Glutamatergic neuron (in vitro differentiated cells): ENCODE data around the gene ALG14. TPM values are rescaled to one million over a fixed set of nuclear protein-coding genes. Genes with fewer than 3 reads are reported as not detected.

Experiments used
- DNase-seq: peaks from one replicate; pipeline ENCODE4 v3.0.0; 2022
- H3K27ac Mint-ChIP-seq: one replicate; pipeline ENCODE4 v1.8.0; 2020; ENCODE audit warnings: mild to moderate bottlenecking, mixed read lengths, inconsistent platforms; ENCODE audit not compliant: unreplicated experiment
- H3K27me3 Mint-ChIP-seq: one replicate; pipeline ENCODE4 v1.8.0; 2020; ENCODE audit warnings: mild to moderate bottlenecking, moderate library complexity, mixed read lengths, inconsistent platforms; ENCODE audit not compliant: unreplicated experiment
- H3K36me3 Mint-ChIP-seq: one replicate; pipeline ENCODE4 v1.8.0; 2020; ENCODE audit warnings: mild to moderate bottlenecking, mixed read lengths, inconsistent platforms; ENCODE audit not compliant: unreplicated experiment
- H3K4me1 Mint-ChIP-seq: one replicate; pipeline ENCODE4 v1.8.0; 2020; ENCODE audit warnings: mild to moderate bottlenecking, low read depth, mixed read lengths, inconsistent platforms; ENCODE audit not compliant: unreplicated experiment
- H3K4me3 Mint-ChIP-seq: one replicate; pipeline ENCODE4 v1.8.0; 2020; ENCODE audit warnings: mild to moderate bottlenecking, mixed read lengths, inconsistent platforms; ENCODE audit not compliant: unreplicated experiment
- H3K9me3 Mint-ChIP-seq: one replicate; pipeline ENCODE4 v1.8.0; 2020; ENCODE audit warnings: mild to moderate bottlenecking, moderate library complexity, mixed read lengths, inconsistent platforms; ENCODE audit not compliant: unreplicated experiment
- total RNA-seq: library from RNA; stranded (reverse); fragmentation: NEBNext Ultra II Directional; extraction: Animal tissue kit (Norgen Biotek cat#: 25700); gene quantifications from one replicate; pipeline ENCODE4 v1.2.1, GENCODE V29; 2021; ENCODE audit not compliant: unreplicated experiment
- TF ChIP-seq, protein P1 (sequence below): fragments of 200-600 bp; sonication (generic); IDR thresholded peaks from one replicate; pipeline ENCODE4 v1.5.0; 2021; ENCODE audit not compliant: partially characterized antibody, unreplicated experiment

Gene ALG14
- total RNA-seq, 1 donor from 2014 or later: 4.7 TPM

GRCh38 chr1:95111014-95111413, 38.3 kb upstream of the ALG14 start:
- no peak overlapping the region for H3K27ac Mint-ChIP-seq
- H3K9me3 Mint-ChIP-seq: peaks cover 2% of the 10 kb centered on the region
- H3K4me1 Mint-ChIP-seq: no peaks in the 10 kb centered on the region
- H3K27me3 Mint-ChIP-seq: no peaks in the 10 kb centered on the region
- no peak for DNase-seq
- H3K4me3 Mint-ChIP-seq: no peak overlapping the region
- H3K36me3 Mint-ChIP-seq: no peaks in the 10 kb centered on the region
- TF ChIP-seq, protein P1, sequence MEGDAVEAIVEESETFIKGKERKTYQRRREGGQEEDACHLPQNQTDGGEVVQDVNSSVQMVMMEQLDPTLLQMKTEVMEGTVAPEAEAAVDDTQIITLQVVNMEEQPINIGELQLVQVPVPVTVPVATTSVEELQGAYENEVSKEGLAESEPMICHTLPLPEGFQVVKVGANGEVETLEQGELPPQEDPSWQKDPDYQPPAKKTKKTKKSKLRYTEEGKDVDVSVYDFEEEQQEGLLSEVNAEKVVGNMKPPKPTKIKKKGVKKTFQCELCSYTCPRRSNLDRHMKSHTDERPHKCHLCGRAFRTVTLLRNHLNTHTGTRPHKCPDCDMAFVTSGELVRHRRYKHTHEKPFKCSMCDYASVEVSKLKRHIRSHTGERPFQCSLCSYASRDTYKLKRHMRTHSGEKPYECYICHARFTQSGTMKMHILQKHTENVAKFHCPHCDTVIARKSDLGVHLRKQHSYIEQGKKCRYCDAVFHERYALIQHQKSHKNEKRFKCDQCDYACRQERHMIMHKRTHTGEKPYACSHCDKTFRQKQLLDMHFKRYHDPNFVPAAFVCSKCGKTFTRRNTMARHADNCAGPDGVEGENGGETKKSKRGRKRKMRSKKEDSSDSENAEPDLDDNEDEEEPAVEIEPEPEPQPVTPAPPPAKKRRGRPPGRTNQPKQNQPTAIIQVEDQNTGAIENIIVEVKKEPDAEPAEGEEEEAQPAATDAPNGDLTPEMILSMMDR: no peak

DNA sequence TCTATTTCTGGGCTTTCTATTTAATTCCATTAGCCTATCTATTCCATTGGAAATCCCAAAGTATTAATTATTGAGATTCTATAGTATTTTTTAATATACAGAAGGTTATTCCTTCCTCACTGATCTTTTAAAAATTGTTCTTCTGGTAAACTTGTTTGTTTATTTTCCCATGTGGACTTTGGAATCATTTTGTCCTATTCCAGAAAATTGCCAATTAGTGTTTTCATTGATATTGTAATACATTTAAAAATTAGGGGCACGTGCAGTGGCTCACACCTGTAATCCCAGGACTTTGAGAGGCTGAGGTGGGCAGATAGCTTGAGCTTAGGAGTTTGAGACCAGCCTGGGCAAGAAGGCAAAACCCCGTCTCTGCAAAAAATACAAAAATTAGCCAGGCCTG, 36.0 kb upstream of the ALG14 start:
- DNase-seq: no peak
- H3K9me3 Mint-ChIP-seq: peaks cover 2% of the 10 kb centered on the region

DNA sequence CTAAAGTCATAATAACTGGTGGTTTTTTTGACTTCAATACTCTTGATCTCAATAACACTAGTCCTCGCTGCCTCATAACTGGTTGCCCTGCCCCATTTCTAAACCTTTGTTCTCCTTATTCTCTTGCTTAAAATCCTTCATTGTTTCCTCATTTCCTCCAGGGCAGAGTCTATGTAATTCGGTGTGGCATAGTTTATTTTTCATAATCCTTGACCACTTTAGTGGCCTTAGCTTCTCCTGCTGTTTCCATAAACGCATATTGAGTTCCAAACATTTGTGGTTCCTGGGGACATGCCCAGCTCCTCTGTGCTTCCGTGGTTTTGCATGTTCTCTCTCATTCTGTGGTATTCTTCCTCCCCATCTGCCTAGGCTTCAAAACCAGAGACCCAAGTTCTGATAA, 25.4 kb upstream of the ALG14 start:
- TF ChIP-seq, protein P1: no peak
- H3K9me3 Mint-ChIP-seq: no peaks in the 10 kb centered on the region
- H3K4me3 Mint-ChIP-seq: no peak overlapping the region
- DNase-seq: no peak
- H3K36me3 Mint-ChIP-seq: no peaks in the 10 kb centered on the region
- H3K4me1 Mint-ChIP-seq: no peaks in the 10 kb centered on the region
- peaks cover 2% of the 10 kb centered on the region for H3K27me3 Mint-ChIP-seq
- no peak overlapping the region for H3K27ac Mint-ChIP-seq

More for the DNA sequence above, 36.0 kb upstream of the ALG14 start:
- Mint-ChIP-seq H3K27ac (no peak overlapping the region), H3K4me1 (no peaks in the 10 kb centered on the region), H3K27me3 (no peaks in the 10 kb centered on the region), H3K36me3 (no peaks in the 10 kb centered on the region), H3K4me3 (no peak overlapping the region)
- TF ChIP-seq, protein P1: no peak

DNA sequence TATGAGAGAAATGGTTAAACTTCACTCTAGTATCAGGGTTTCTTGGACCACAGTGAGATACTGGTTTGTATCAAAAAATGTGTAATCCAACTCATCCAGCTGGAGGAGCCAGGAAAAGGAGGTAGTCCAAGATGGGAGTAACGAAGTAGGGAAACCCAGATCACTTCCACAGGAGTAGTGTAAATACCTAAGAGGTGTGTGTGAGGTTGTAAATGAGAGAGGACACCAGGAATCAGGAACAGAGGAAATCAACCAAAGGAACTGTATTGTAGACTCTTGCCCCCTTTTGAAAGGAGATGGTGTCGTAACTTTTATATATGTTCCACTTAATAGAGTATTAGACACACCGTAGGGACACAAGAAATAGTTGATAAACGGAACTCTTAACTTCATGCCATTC, 24.7 kb upstream of the ALG14 start:
- Mint-ChIP-seq H3K4me1 (no peaks in the 10 kb centered on the region), H3K27ac (no peak overlapping the region), H3K27me3 (peaks cover 3% of the 10 kb centered on the region), H3K9me3 (no peaks in the 10 kb centered on the region), H3K4me3 (no peak overlapping the region), H3K36me3 (no peaks in the 10 kb centered on the region)
- TF ChIP-seq, protein P1: no peak
- no peak for DNase-seq

DNA sequence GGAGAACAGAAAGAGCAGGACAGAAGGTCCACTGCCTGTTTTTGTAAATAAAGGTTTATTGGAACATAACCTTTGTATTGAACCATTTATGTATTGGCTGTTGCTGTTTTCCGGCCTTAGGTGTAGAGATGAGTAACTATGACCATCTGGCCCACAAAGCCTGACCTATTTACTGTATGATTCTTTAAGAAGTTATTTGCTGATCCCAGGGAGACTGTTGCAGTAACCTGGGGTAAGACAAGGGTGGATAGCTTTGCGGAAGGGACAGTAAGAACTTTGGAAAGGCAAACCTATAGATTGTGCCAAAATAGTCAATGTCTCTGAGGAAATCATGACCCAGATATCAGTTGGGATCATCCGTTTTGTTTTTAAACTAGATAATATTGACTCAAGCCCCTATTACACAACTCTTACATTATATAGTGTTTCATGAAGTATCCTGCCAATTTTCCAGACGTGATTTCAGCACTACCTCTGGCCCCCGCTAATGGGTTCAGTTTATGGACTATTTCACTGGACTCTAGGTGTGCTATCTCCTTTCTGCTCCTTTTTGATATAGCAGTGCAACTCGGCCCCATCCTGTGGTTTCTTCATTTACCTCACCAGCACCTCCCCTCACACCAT, 23.6 kb upstream of the ALG14 start:
- H3K27me3 Mint-ChIP-seq: peaks cover 3% of the 10 kb centered on the region
- H3K4me1 Mint-ChIP-seq: no peaks in the 10 kb centered on the region
- no peak for DNase-seq
- H3K27ac Mint-ChIP-seq: no peak overlapping the region
- TF ChIP-seq, protein P1: no peak
- no peaks in the 10 kb centered on the region for H3K36me3 Mint-ChIP-seq
- no peak overlapping the region for H3K4me3 Mint-ChIP-seq
- no peaks in the 10 kb centered on the region for H3K9me3 Mint-ChIP-seq
